ENCODE results near the gene TRIM29.

TRIM29 gene

GRCh38 chr11:120063686-120064340 is 74.1 kb downstream of the TRIM29 start:
- Mint-ChIP-seq H3K9me3 (no peaks in the 10 kb centered on the region), H3K36me3 (ENCODE audit: low read depth) (no peaks in the 10 kb centered on the region), H3K4me3 (no peak overlapping the region), H3K27me3 (peaks cover 30% of the 10 kb centered on the region), H3K4me1 (ENCODE audit: low read depth) (no peaks in the 10 kb centered on the region), H3K27ac (no peak overlapping the region)
- no peak for DNase-seq

GRCh38 chr11:120062561-120062930 is 75.4 kb downstream of the TRIM29 start:
- Mint-ChIP-seq H3K4me1 (ENCODE audit: low read depth) (no peaks in the 10 kb centered on the region), H3K27ac (no peak overlapping the region), H3K4me3 (no peak overlapping the region), H3K27me3 (peaks cover 18% of the 10 kb centered on the region), H3K36me3 (ENCODE audit: low read depth) (no peaks in the 10 kb centered on the region), H3K9me3 (no peaks in the 10 kb centered on the region)
- DNase-seq: no peak

- no peak for DNase-seq
- Mint-ChIP-seq H3K36me3 (ENCODE audit: low read depth) (no peaks in the 10 kb centered on the region), H3K27me3 (peaks cover 17% of the 10 kb centered on the region), H3K4me3 (no peak overlapping the region), H3K4me1 (ENCODE audit: low read depth) (no peaks in the 10 kb centered on the region), H3K27ac (no peak overlapping the region), H3K9me3 (no peaks in the 10 kb centered on the region)
These were observed 76.0 kb downstream of the TRIM29 start for GRCh38 chr11:120061761-120062560.
